Left lung (tissue), 10 donors: ENCODE data around the gene IMMP2L. TPM values are rescaled to one million over a fixed set of nuclear protein-coding genes. Genes with fewer than 3 reads are reported as not detected.

Source experiments
- ATAC-seq: fragments of 200-7000 bp; cut with Tn5 transposase; one replicate; pipeline ENCODE4 v1.9.1; 2020; ENCODE audit warnings: moderate library complexity
- DNase-seq, 4 donors: peaks; one replicate each; pipeline ENCODE4 v3.0.0-alpha.2; 2013 to 2020
- H3K27ac ChIP-seq, 2 donors: fragments of 200-600 bp; sonication (generic) in 1 of 2; one replicate each; pipeline versions ENCODE4 v1.5.0 to v1.8.0; 2020 to 2021
- H3K27me3 ChIP-seq, 2 donors: fragments of 200-600 bp; sonication (generic) in 1 of 2; one replicate each; pipeline versions ENCODE4 v1.5.0 to v1.8.0; 2020 to 2021
- H3K36me3 ChIP-seq, 2 donors: fragments of 200-600 bp; sonication (generic) in 1 of 2; one replicate each; pipeline versions ENCODE4 v1.5.0 to v1.8.0; 2020 to 2021
- H3K4me1 ChIP-seq, 2 donors: fragments of 200-600 bp; one replicate each; pipeline ENCODE4 v1.8.0; 2021
- H3K4me3 ChIP-seq, 2 donors: fragments of 200-600 bp; sonication (generic) in 1 of 2; one replicate each; pipeline versions ENCODE4 v1.5.0 to v1.8.0; 2020 to 2021; ENCODE audit warnings: mild to moderate bottlenecking in 1 of 2
- H3K9me3 ChIP-seq, 2 donors: fragments of 200-600 bp; sonication (generic) in 1 of 2; one replicate each; pipeline versions ENCODE4 v1.5.0 to v1.8.0; 2020 to 2021
- intact Hi-C, 2 donors: fragments of 100-400 bp; cut with DNase I; formaldehyde crosslinking; loops; one replicate each; pipeline versions ENCODE4 v1.11.2 to v1.14.2; 2022
- polyA plus RNA-seq, 6 donors: library from polyadenylated mRNA; unstranded; fragments of 120-200 nt; gene quantifications; one replicate each; pipeline ENCODE4 v1.2.1, GENCODE V29; 2013; ENCODE audit not compliant: insufficient read length in 6 of 6
- total RNA-seq, 2 donors: library from RNA; stranded (reverse); fragmentation: NEBNext Ultra II Directional; extraction: Animal tissue kit (Norgen Biotek cat#: 25700); gene quantifications; one replicate each; pipeline ENCODE4 v1.2.1, GENCODE V29; 2021
- TF ChIP-seq, protein P1 (sequence below), 2 donors: fragments of 200-600 bp; sonication (generic) in 1 of 2; IDR thresholded peaks; one replicate each; pipeline versions ENCODE4 v1.5.0 to v1.8.0; 2021; ENCODE audit warnings: antibody characterized with exemption in 2 of 2
- donor health status: DM: no; HTN: yes; CAD: no.
- donor health status: DM: no; HTN: no; CAD: no.

The IMMP2L gene
- total and polyA plus RNA-seq, 8 donors = 10.3 to 30.1 (median 25.7) TPM

- ATAC-seq = no peak
- H3K4me3 ChIP-seq = no peak overlapping the region
- TF ChIP-seq, protein P1, sequence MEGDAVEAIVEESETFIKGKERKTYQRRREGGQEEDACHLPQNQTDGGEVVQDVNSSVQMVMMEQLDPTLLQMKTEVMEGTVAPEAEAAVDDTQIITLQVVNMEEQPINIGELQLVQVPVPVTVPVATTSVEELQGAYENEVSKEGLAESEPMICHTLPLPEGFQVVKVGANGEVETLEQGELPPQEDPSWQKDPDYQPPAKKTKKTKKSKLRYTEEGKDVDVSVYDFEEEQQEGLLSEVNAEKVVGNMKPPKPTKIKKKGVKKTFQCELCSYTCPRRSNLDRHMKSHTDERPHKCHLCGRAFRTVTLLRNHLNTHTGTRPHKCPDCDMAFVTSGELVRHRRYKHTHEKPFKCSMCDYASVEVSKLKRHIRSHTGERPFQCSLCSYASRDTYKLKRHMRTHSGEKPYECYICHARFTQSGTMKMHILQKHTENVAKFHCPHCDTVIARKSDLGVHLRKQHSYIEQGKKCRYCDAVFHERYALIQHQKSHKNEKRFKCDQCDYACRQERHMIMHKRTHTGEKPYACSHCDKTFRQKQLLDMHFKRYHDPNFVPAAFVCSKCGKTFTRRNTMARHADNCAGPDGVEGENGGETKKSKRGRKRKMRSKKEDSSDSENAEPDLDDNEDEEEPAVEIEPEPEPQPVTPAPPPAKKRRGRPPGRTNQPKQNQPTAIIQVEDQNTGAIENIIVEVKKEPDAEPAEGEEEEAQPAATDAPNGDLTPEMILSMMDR (IDR thresholded peaks at IDR 0.05) = no peak
- no peaks in the 10 kb centered on the region for H3K27me3 ChIP-seq
- DNase-seq = no peak
- intact Hi-C loops = no loop called here
- no peaks in the 10 kb centered on the region for H3K9me3 ChIP-seq
- no peaks in the 10 kb centered on the region for H3K36me3 ChIP-seq
- H3K4me1 ChIP-seq = no peaks in the 10 kb centered on the region
- no peak overlapping the region for H3K27ac ChIP-seq
These were observed 758.6 kb downstream of the IMMP2L start for GRCh38 chr7:110803602-110804143.

GRCh38 chr7:110801502-110801901 lies 760.8 kb downstream of the IMMP2L start:
- ATAC-seq (no peak), DNase-seq (no peak)
- Histone ChIP-seq H3K4me3 (no peak overlapping the region), H3K36me3 (no peaks in the 10 kb centered on the region), H3K27me3 (no peaks in the 10 kb centered on the region), H3K4me1 (no peaks in the 10 kb centered on the region), H3K27ac (no peak overlapping the region), H3K9me3 (no peaks in the 10 kb centered on the region)
- intact Hi-C loops = no loop called here
- TF ChIP-seq, protein P1 (IDR thresholded peaks at IDR 0.05) = no peak

- intact Hi-C loops = no loop called here
- no peak for DNase-seq
- ATAC-seq = no peak
- Histone ChIP-seq H3K27me3 (no peaks in the 10 kb centered on the region), H3K9me3 (no peaks in the 10 kb centered on the region), H3K4me3 (no peak overlapping the region), H3K4me1 (no peaks in the 10 kb centered on the region), H3K27ac (no peak overlapping the region), H3K36me3 (no peaks in the 10 kb centered on the region)
- TF ChIP-seq, protein P1 (IDR thresholded peaks at IDR 0.05) = no peak
These were observed 761.3 kb downstream of the IMMP2L start for GRCh38 chr7:110800984-110801383.

DNA sequence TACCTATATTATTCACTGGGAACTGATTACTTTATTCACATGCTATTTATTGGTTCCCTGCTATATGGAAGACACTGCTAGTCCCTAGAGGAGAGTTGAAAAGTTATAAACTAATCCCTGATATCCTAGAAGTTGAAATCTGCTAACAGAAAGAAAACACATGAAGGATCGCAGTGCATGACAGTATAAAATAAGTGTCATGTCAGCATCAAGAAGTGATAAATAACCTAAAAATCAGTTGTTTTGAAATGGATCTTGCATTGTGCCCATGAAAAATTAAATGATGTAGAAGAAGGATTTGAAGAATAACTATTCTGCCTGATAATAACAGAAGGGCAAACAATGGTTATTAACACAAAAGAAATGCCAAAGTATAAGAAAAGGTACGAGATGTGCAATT lies 764.6 kb downstream of the IMMP2L start:
- intact Hi-C loops = no loop called here
- no peak for DNase-seq
- no peak overlapping the region for H3K4me3 ChIP-seq
- ATAC-seq = no peak
- H3K4me1 ChIP-seq = no peaks in the 10 kb centered on the region
- no peaks in the 10 kb centered on the region for H3K27me3 ChIP-seq
- TF ChIP-seq, protein P1 (IDR thresholded peaks at IDR 0.05) = no peak
- H3K9me3 ChIP-seq = no peaks in the 10 kb centered on the region
- no peak overlapping the region for H3K27ac ChIP-seq
- no peaks in the 10 kb centered on the region for H3K36me3 ChIP-seq

- H3K36me3 ChIP-seq = no peaks in the 10 kb centered on the region
- ATAC-seq (no peak), DNase-seq (no peak)
- no peak overlapping the region for H3K4me3 ChIP-seq
- H3K27ac ChIP-seq = no peak overlapping the region
- no peaks in the 10 kb centered on the region for H3K27me3 ChIP-seq
- TF ChIP-seq, protein P1 (IDR thresholded peaks at IDR 0.05) = no peak
- intact Hi-C loops = no loop called here
- no peaks in the 10 kb centered on the region for H3K9me3 ChIP-seq
- H3K4me1 ChIP-seq = no peaks in the 10 kb centered on the region
These were observed 771.3 kb downstream of the IMMP2L start for GRCh38 chr7:110790992-110791391.
